ENCODE data around the gene CCPG1. TPM values are rescaled to one million over a fixed set of nuclear protein-coding genes. Genes with fewer than 3 reads are reported as not detected.

Gene CCPG1
- total RNA-seq, 1 experiment from 2014 or later, result 27.6 TPM

- in situ Hi-C loops (cut with HindIII; ENCODE audit: low pct_unique_long_range_greater_than_20kb, low sequenced_read_pairs) (no loop called here), intact Hi-C loops (cut with micrococcal nuclease; ENCODE audit: unreplicated experiment) (loop anchor here (10.0 kb wide), 1 partner anchor 77 kb away; the partner anchor contains the start of genes CCPG1 and PIERCE2)
- H3K4me1 ChIP-seq (ENCODE audit: control insufficient read depth, insufficient read depth, low read length), result no peaks in the 10 kb centered on the region
- H3K36me3 ChIP-seq (ENCODE audit: control insufficient read depth, insufficient read depth, low read length), result no peaks in the 10 kb centered on the region; the same call in 1 of the 2 replicates
- no peak overlapping the region for H3K27ac ChIP-seq (ENCODE audit: low read length)
- DNase-seq (ENCODE audit: low read depth, low spot score) (no peak), ATAC-seq (no peak)
- POLR2A ChIA-PET, result no interaction called here
- BruUV-seq (replicated peaks), result no TSS peak
- no peaks in the 10 kb centered on the region for H3K27me3 ChIP-seq (ENCODE audit: control insufficient read depth, insufficient read depth, low read length)
- no peak for TF ChIP-seq CTCF (IDR thresholded peaks at IDR 0.05)
- TF ChIP-seq SIN3A (IDR thresholded peaks at IDR 0.05; ENCODE audit: borderline replicate concordance, insufficient read depth, low read depth, low read length), result no peak
- no peak for TF ChIP-seq TCF7L2 (IDR thresholded peaks at IDR 0.05; ENCODE audit: low read depth, low read length)
- TF ChIP-seq REST (IDR thresholded peaks at IDR 0.05; ENCODE audit: insufficient read depth in 1 of 2, low read depth in 2 of 2, low read length in 1 of 2), result no peak
- no peak for TF ChIP-seq POLR2AphosphoS5 (IDR thresholded peaks at IDR 0.05; ENCODE audit: low read depth, low read length)
- H3K9me3 ChIP-seq (ENCODE audit: control insufficient read depth, insufficient read depth, low read depth, low read length), result no peaks in the 10 kb centered on the region
- no peak overlapping the region for H3K4me3 ChIP-seq (ENCODE audit: low read depth in 2 of 2, low read length in 2 of 2)
- CTCF ChIA-PET, result no interaction called here
Measured at GRCh38 chr15:55327387-55327786, 80.8 kb downstream of the CCPG1 start.

- DNase-seq (ENCODE audit: low read depth, low spot score), result no peak
- H3K27ac ChIP-seq (ENCODE audit: low read length), result no peak overlapping the region
- POLR2A ChIA-PET, result no interaction called here
- no peaks in the 10 kb centered on the region for H3K9me3 ChIP-seq (ENCODE audit: control insufficient read depth, insufficient read depth, low read depth, low read length)
- H3K36me3 ChIP-seq (ENCODE audit: control insufficient read depth, insufficient read depth, low read length), result peaks cover 2% of the 10 kb centered on the region; the same call in 1 of the 2 replicates
- H3K27me3 ChIP-seq (ENCODE audit: control insufficient read depth, insufficient read depth, low read length), result no peaks in the 10 kb centered on the region
- TF ChIP-seq TCF7L2 (IDR thresholded peaks at IDR 0.05; ENCODE audit: low read depth, low read length) (no peak), SIN3A (IDR thresholded peaks at IDR 0.05; ENCODE audit: borderline replicate concordance, insufficient read depth, low read depth, low read length) (no peak), CTCF (IDR thresholded peaks at IDR 0.05) (no peak), REST (IDR thresholded peaks at IDR 0.05; ENCODE audit: insufficient read depth in 1 of 2, low read depth in 2 of 2, low read length in 1 of 2) (no peak), POLR2AphosphoS5 (IDR thresholded peaks at IDR 0.05; ENCODE audit: low read depth, low read length) (no peak)
- in situ Hi-C loops (cut with HindIII; ENCODE audit: low pct_unique_long_range_greater_than_20kb, low sequenced_read_pairs) (no loop called here), intact Hi-C loops (cut with micrococcal nuclease; ENCODE audit: unreplicated experiment) (loop anchor here (10.0 kb wide), 1 partner anchor 82 kb away; the partner anchor contains the start of genes CCPG1 and PIERCE2)
- BruUV-seq (replicated peaks), result TSS peak; percentile 16
- ATAC-seq, result no peak
- peaks cover 11% of the 10 kb centered on the region; the same call in 1 of the 2 replicates for H3K4me1 ChIP-seq (ENCODE audit: control insufficient read depth, insufficient read depth, low read length)
- CTCF ChIA-PET, result no interaction called here
- H3K4me3 ChIP-seq (ENCODE audit: low read depth in 2 of 2, low read length in 2 of 2), result no peak overlapping the region
Measured at GRCh38 chr15:55322467-55322866, 85.7 kb downstream of the CCPG1 start.

Measured in Panc1 (cell line).